Osteocyte (in vitro differentiated cells): ENCODE measurements around the gene TMEM45A. TPM values are rescaled to one million over a fixed set of nuclear protein-coding genes. Genes with fewer than 3 reads are reported as not detected.
A peak's percentile ranks its signal among the peaks of the same experiment; 100 is the strongest.

Experiments
- DNase-seq: peaks from one replicate; pipeline ENCODE4 v3.0.0; 2021; ENCODE audit warnings: mixed read lengths; ENCODE audit not compliant: unreplicated experiment; ENCODE audit errors: extremely low spot score
- H3K27ac Mint-ChIP-seq: one replicate; pipeline ENCODE4 v1.8.0; 2021; ENCODE audit warnings: mild to moderate bottlenecking, mixed read lengths; ENCODE audit not compliant: unreplicated experiment
- H3K27me3 Mint-ChIP-seq: one replicate; pipeline ENCODE4 v1.8.0; 2021; ENCODE audit warnings: mixed read lengths; ENCODE audit not compliant: unreplicated experiment
- H3K36me3 Mint-ChIP-seq: one replicate; pipeline ENCODE4 v1.8.0; 2021; ENCODE audit warnings: mixed read lengths; ENCODE audit not compliant: unreplicated experiment
- H3K4me1 Mint-ChIP-seq: one replicate; pipeline ENCODE4 v1.8.0; 2021; ENCODE audit warnings: mixed read lengths; ENCODE audit not compliant: unreplicated experiment
- H3K4me3 Mint-ChIP-seq: one replicate; pipeline ENCODE4 v1.8.0; 2021; ENCODE audit warnings: mild to moderate bottlenecking, moderate library complexity, mixed read lengths; ENCODE audit not compliant: unreplicated experiment
- H3K9me3 Mint-ChIP-seq: one replicate; pipeline ENCODE4 v1.8.0; 2021; ENCODE audit warnings: mixed read lengths; ENCODE audit not compliant: unreplicated experiment
- CTCF ChIP-seq: fragments of 200-600 bp; sonication (generic); IDR thresholded peaks from 2 replicates; pipeline ENCODE4 v1.5.0; 2021; ENCODE audit warnings: antibody characterized with exemption, mild to moderate bottlenecking, moderate library complexity
- total RNA-seq: library from RNA; stranded (reverse); gene quantifications from 2 replicates; pipeline ENCODE4 v1.2.1, GENCODE V29; 2021

The TMEM45A gene
- total RNA-seq, 1 donor from 2014 or later = 29.1 TPM

GRCh38 chr3:100588251-100588650, 95.8 kb downstream of the TMEM45A start:
- TF ChIP-seq CTCF = no peak
- Mint-ChIP-seq H3K36me3 (peaks cover 5% of the 10 kb centered on the region), H3K27me3 (peaks cover 2% of the 10 kb centered on the region), H3K27ac (no peak overlapping the region), H3K4me1 (peaks cover 3% of the 10 kb centered on the region), H3K9me3 (peaks cover 8% of the 10 kb centered on the region), H3K4me3 (no peak overlapping the region)
- DNase-seq = no peak

- peaks cover 17% of the 10 kb centered on the region for H3K27me3 Mint-ChIP-seq
- H3K27ac Mint-ChIP-seq = no peak overlapping the region
- TF ChIP-seq CTCF = peak; percentile 93
- DNase-seq = no peak
- H3K9me3 Mint-ChIP-seq = peaks cover 4% of the 10 kb centered on the region
- H3K36me3 Mint-ChIP-seq = no peaks in the 10 kb centered on the region
- peak overlapping the region; percentile 61 for H3K4me3 Mint-ChIP-seq
- peaks cover 3% of the 10 kb centered on the region for H3K4me1 Mint-ChIP-seq
Measured at GRCh38 chr3:100590114-100590839, 97.9 kb downstream of the TMEM45A start.

- H3K4me3 Mint-ChIP-seq = no peak overlapping the region
- peak; percentile 5 for TF ChIP-seq CTCF
- H3K4me1 Mint-ChIP-seq = peaks cover 3% of the 10 kb centered on the region
- H3K27me3 Mint-ChIP-seq = peaks cover 22% of the 10 kb centered on the region
- no peak overlapping the region for H3K27ac Mint-ChIP-seq
- DNase-seq = no peak
- peaks cover 1% of the 10 kb centered on the region for H3K9me3 Mint-ChIP-seq
- H3K36me3 Mint-ChIP-seq = no peaks in the 10 kb centered on the region
Measured at GRCh38 chr3:100590840-100591147, 98.4 kb downstream of the TMEM45A start.

GRCh38 chr3:100591411-100591810, 99.0 kb downstream of the TMEM45A start:
- DNase-seq = no peak
- Mint-ChIP-seq H3K36me3 (no peaks in the 10 kb centered on the region), H3K4me3 (no peak overlapping the region), H3K27ac (no peak overlapping the region), H3K27me3 (peaks cover 28% of the 10 kb centered on the region), H3K4me1 (peaks cover 3% of the 10 kb centered on the region), H3K9me3 (no peaks in the 10 kb centered on the region)
- no peak for TF ChIP-seq CTCF

GRCh38 chr3:100600181-100601042, 108.0 kb downstream of the TMEM45A start:
- Mint-ChIP-seq H3K4me1 (peaks cover 6% of the 10 kb centered on the region), H3K9me3 (peaks cover 12% of the 10 kb centered on the region), H3K27ac (no peak overlapping the region), H3K4me3 (no peak overlapping the region), H3K36me3 (no peaks in the 10 kb centered on the region), H3K27me3 (peaks cover 43% of the 10 kb centered on the region)
- TF ChIP-seq CTCF = no peak
- no peak for DNase-seq
